Measurements from ENCODE around the gene CST2. TPM values are rescaled to one million over a fixed set of nuclear protein-coding genes. Genes with fewer than 3 reads are reported as not detected.

CST2 gene
- polyA plus RNA-seq, 2 of the 4 experiments (the other 2 are of a cell fraction) = not detected

- no peak overlapping the region for H3K4me3 ChIP-seq
- H3K9me3 ChIP-seq = no peaks in the 10 kb centered on the region
- no peak for TF ChIP-seq ZC3H11A (IDR thresholded peaks at IDR 0.05)
- no peak for TF ChIP-seq MAFK (IDR thresholded peaks at IDR 0.05; ENCODE audit: partially characterized antibody)
- no peak for TF ChIP-seq CHD4 (IDR thresholded peaks at IDR 0.05; ENCODE audit: borderline replicate concordance)
- no peak for TF ChIP-seq REST (IDR thresholded peaks at IDR 0.05)
- TF ChIP-seq ATOH8 (CRISPR knock-in tag; IDR thresholded peaks at IDR 0.05; ENCODE audit: low read depth) = no peak
- TF ChIP-seq HOXA7 (CRISPR knock-in tag; IDR thresholded peaks at IDR 0.05) = no peak
- TF ChIP-seq HOXB13 (CRISPR knock-in tag; IDR thresholded peaks at IDR 0.05; ENCODE audit: low read depth) = no peak
- TF ChIP-seq HMGXB4 (CRISPR knock-in tag; IDR thresholded peaks at IDR 0.05; ENCODE audit: borderline replicate concordance) = no peak
- no peak for TF ChIP-seq JUNB (IDR thresholded peaks at IDR 0.05)
- no peak for TF ChIP-seq FOSB (CRISPR knock-in tag; IDR thresholded peaks at IDR 0.05)
- no peak for TF ChIP-seq NR3C1 (IDR thresholded peaks at IDR 0.05)
- TF ChIP-seq CBX2 (IDR thresholded peaks at IDR 0.05; ENCODE audit: borderline replicate concordance, low read depth) = no peak
- no peak for TF ChIP-seq ESRRA (IDR thresholded peaks at IDR 0.05; ENCODE audit: borderline replicate concordance, low read length)
- TF ChIP-seq RARB (CRISPR knock-in tag; IDR thresholded peaks at IDR 0.05) = no peak
- no peak for TF ChIP-seq SREBF2 (IDR thresholded peaks at IDR 0.05)
- no peak for TF ChIP-seq RAD21 (conservative IDR thresholded peaks at IDR 0.05 in 1 of 2, IDR thresholded peaks at IDR 0.05 in 1 of 2)
- ATAC-seq (no peak), DNase-seq (ENCODE audit: low read depth in 1 of 2, low spot score in 1 of 2) (no peak), FAIRE-seq (no peak)
- 73% methylated on average over 3 of the region's 3 CpGs for WGBS (ENCODE audit: missing lambda C conversion rate)
- no peak overlapping the region for H3K27ac ChIP-seq
- ChIA-PET POLR2A (no interaction called here), CTCF (no interaction called here)
- H3K4me2 ChIP-seq = no peak overlapping the region
- no peaks in the 10 kb centered on the region for H3K4me1 ChIP-seq
Measured at GRCh38 chr20:23795526-23795925, 31.0 kb downstream of the CST2 start.

GRCh38 chr20:23794841-23795240 lies 31.7 kb downstream of the CST2 start:
- POLR2A ChIA-PET = no interaction called here
- TF ChIP-seq RARB (CRISPR knock-in tag; IDR thresholded peaks at IDR 0.05) (no peak), ELK1 (IDR thresholded peaks at IDR 0.05; ENCODE audit: low read depth, low read length) (no peak), HMGXB4 (CRISPR knock-in tag; IDR thresholded peaks at IDR 0.05; ENCODE audit: borderline replicate concordance) (no peak), MAFK (IDR thresholded peaks at IDR 0.05; ENCODE audit: partially characterized antibody) (no peak), NR3C1 (IDR thresholded peaks at IDR 0.05) (no peak), ZSCAN20 (CRISPR knock-in tag; IDR thresholded peaks at IDR 0.05) (no peak), HDAC2 (IDR thresholded peaks at IDR 0.05) (no peak), KDM5A (IDR thresholded peaks at IDR 0.05) (no peak)
- H3K4me2 ChIP-seq = no peak overlapping the region

More at GRCh38 chr20:23794841-23795240, 31.7 kb downstream of the CST2 start:
- ATAC-seq (no peak), FAIRE-seq (no peak), DNase-seq (ENCODE audit: low read depth in 1 of 2, low spot score in 1 of 2) (no peak)
- Histone ChIP-seq H3K9me3 (no peaks in the 10 kb centered on the region), H3K4me1 (no peaks in the 10 kb centered on the region), H3K4me3 (no peak overlapping the region), H3K27ac (no peak overlapping the region)
- CTCF ChIA-PET = interaction anchor here (1.0 kb wide), 1 partner anchor 1330 kb away, joined by 3 read pairs; no protein-coding TSS in a partner anchor
- 53% methylated on average over 7 of the region's 7 CpGs for WGBS (ENCODE audit: missing lambda C conversion rate)

Measured in A549 (cell line).